ENCODE data around the gene CAMTA1.

CAMTA1 gene

GRCh38 chr1:7576946-7577657 is 791.8 kb downstream of the CAMTA1 start:
- DNase-seq (ENCODE audit: low spot score), result no peak

DNA sequence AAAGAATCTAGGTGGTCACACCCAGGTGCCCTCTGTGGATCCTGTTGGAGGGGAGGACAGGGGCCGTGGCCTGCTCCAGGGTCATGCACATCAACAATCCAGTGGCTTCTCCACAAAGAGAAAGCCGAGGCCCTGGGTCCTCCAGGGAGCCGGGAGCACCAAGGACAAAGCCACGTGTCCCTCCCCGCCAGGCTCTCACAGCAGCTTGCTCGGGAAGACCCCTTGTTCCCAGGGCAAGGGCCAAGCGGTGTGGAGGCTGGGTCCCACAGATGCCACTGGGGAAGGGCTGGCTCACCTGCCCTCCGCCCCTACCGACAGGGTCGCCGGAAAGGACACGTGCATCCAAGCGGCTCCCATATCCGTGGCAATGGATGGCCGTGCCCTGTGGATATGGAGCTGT is 793.0 kb downstream of the CAMTA1 start:
- DNase-seq (ENCODE audit: low spot score), result no peak

- no peak for DNase-seq (ENCODE audit: low spot score)
Observed at GRCh38 chr1:7579016-7579415, 793.8 kb downstream of the CAMTA1 start.

DNA sequence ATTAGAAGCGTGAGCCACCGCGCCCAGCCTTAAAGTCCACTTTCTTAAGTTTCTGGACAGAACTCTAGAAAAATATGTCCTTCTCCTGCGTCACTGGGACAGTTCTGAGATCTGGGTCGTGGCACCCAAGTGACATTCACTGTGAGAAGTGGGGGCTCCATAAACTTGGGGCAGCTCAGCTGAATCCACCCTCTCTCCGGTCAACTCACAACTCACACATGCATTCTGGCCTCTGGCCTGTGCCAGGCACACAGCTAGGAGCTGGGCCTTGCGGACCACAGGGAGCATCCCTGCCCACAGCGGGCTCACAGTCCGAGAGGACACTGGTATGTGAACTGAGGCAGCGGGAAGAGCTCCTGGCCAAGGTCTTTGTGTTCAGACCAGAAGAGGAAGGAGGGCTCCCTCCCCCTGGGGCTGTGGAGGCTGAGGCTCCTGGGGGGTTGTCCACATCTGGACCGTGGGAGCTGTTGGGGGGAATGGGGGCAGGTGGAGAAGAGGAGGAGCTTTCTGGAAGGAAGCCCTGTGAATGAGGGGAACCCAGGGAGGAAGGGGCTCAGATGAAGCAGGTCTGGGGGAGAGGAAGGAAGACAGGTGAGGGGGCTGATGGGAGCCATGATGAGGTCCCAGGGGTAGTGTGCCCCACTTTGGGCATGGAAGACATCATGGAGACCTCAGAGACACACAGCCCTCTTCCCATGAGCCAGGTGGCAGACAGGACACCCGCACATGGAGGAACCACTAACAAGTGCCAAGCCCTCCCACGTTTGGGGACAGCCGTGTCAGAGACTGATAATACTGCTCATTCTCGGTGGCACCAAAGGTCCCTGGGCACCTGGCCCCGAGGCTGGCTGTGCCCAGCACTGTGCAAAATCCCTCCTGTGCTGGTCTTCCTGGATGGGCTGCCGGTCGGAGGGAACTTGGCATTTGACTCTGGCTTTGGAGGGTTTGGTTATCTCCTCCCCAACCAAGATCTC is 794.9 kb downstream of the CAMTA1 start:
- no peak for DNase-seq (ENCODE audit: low spot score)

- no peak for DNase-seq (ENCODE audit: low spot score)
Observed at GRCh38 chr1:7580923-7581753, 795.9 kb downstream of the CAMTA1 start.

DNA sequence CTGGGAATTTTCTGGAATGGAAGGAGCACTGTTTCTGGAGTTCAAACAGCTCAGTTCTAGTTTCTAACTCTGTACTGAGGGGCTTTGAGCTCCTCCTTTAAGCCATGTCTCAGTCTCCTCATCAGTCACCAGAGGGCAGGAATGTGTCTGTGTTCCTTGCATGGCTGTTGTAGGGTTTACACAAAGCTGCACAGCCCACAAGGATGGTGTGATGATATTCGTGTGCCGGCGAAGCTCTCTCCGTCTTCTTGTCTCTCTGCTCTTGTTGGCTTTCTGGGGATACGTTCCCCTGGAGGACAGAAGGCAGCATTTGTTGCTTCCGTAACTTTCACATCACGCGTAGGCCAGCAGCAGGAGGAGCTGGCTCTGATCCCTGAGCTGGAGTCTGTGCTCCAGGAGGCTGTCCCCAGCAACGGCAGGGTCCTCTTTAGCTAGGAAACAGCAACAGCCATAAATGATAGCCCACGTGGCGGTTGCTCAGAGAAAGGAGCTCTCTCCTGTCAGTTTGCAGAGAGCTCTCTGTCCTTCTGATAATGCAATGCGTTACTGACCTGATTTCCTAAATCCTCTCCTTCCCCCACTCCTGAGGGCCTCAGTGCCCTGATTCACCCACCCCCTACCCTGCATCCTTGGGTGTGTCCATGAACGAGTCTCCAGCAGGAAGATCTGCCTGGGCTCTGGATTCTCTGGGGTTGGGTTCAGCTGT is 796.7 kb downstream of the CAMTA1 start:
- no peak for DNase-seq (ENCODE audit: low spot score)

- no peak for DNase-seq (ENCODE audit: low spot score)
Observed at GRCh38 chr1:7582460-7582972, 797.3 kb downstream of the CAMTA1 start.

DNA sequence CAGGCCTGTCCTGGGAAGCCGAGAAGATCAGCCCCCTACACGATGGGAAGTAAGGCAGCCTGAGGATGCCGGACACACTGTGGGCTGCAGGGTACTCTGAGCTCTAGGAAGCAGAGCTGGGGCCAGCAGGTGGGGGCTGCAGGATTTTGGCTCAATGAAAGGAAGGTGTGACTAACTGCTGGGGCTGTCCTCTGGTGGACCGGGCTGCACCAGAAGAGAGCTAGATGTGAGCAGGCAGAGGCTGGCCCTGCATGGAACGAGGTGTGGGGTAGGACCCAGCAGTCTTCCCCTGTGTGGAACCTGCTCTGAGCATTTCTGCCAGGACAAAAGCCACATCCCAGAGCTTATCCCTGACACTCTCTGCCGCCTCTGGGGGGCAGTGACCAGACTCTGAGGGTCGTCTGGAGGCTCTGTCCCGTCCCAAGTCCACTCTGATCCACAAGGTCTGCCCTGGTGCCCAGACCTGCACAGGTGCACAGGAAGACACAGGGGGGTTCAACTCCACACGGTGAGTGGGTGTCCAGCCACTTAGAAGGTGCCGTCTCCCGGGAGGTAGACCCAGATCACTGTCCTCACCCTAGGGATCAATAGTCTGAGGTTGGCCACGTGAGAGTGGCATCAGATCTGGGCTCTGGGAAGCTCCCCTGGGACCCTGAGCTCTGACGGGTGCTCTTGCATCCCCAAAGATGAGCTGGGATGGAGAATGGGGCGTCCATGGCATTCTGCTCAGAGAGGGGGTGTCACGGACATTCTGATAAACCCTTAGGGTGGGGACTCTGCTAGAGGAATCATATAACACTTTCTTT is 798.2 kb downstream of the CAMTA1 start:
- no peak for DNase-seq (ENCODE audit: low spot score)

DNA sequence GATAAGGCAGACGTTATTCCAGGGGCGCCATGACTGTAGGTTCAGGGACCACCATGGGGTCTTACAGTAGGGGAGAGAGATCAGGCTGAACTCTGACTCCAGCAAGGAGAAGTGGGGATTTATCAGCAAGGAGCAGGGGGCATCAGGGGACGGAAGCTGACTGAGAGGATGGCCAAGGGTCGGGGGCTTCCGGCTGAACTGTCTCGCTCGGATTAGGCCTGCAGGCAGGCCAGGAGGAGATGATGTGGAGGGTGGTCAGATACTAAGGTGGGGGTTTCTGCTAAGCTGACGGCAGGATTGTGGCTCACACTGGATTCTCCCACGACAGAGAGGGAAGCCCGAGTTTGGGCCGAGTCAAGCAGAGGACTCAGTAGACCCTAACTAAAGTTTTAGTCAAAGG is 798.9 kb downstream of the CAMTA1 start:
- no peak for DNase-seq (ENCODE audit: low spot score)

GRCh38 chr1:7584643-7585042 is 799.4 kb downstream of the CAMTA1 start:
- DNase-seq (ENCODE audit: low spot score), result no peak

DNA sequence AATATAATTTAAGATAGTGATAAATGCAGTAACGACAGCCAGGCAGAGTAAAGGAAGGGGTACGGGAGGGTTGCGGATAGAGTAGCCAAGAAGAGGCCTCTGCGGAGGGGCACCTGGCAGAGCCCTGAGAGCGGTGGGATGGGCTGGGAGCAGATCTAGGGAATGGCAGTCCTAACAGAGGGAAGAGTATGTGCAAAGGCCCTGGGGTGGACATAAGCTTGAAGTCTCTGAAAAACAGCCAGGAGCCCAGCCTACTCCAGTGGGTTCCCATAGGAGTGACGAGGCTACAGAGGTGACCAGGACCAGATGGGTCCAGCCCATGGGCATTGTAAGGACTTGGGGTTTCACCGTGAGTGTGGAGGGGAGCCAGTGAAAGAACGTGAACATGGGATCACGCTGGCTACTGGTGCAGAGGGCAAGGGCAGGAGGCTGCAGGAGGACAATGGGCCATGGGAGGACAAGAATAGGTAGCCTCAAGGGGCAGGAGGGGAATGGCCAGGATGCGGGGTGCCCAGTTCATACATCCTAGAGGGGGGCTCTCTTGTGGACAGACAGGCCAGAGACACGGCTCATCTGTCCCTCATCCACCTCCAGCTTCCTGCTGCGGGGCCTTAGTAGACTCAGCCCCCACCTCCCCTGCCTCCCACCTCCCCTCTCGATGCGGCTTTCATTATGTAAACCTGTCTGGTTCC is 800.1 kb downstream of the CAMTA1 start:
- no peak for DNase-seq (ENCODE audit: low spot score)

DNA sequence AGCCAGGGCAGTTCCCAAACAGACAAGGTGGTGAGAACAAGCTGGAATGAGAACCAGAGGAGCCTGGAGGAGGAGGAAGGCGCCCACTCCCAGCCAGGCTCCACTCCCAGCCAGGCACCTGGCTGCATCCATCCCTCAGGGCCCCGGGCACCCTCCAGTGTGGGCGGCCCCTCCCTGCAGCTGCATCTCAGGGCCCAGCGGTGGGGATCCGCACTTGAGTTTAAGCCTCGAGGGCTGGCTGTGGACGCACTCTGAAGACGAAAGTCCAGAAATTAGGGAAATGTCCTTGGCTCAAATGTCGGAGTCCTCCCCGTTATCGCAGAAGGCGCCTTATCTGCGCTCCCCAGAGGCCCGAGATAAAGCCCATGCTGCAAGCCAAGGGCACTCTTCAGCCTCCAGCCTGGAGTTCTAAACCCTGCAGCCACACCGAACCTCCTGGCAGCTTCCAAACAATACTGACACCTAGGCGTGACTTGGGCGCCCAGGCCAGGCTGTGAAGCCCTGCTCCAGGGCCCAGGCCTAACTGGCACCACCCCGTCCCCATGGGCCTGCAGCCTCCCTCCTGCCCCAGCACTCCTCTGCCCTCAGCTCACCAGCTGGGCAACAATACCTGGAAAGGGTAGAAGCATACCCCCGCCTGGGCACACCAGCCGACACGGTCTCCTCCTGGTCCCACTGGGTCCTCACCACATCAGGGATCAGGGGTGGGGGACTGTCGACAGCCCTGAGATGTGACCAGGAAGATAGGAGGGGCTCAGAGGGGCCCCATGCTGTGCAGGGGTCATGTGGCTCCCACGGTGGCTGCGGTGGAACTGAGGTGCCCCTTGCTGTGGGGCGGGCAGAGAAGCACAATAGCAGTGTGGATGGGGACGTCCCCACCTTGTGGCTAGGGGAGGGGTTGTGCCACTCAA is 801.0 kb downstream of the CAMTA1 start:
- DNase-seq (ENCODE audit: low spot score), result no peak

GRCh38 chr1:7587108-7587772 is 802.0 kb downstream of the CAMTA1 start:
- no peak for DNase-seq (ENCODE audit: low spot score)

DNA sequence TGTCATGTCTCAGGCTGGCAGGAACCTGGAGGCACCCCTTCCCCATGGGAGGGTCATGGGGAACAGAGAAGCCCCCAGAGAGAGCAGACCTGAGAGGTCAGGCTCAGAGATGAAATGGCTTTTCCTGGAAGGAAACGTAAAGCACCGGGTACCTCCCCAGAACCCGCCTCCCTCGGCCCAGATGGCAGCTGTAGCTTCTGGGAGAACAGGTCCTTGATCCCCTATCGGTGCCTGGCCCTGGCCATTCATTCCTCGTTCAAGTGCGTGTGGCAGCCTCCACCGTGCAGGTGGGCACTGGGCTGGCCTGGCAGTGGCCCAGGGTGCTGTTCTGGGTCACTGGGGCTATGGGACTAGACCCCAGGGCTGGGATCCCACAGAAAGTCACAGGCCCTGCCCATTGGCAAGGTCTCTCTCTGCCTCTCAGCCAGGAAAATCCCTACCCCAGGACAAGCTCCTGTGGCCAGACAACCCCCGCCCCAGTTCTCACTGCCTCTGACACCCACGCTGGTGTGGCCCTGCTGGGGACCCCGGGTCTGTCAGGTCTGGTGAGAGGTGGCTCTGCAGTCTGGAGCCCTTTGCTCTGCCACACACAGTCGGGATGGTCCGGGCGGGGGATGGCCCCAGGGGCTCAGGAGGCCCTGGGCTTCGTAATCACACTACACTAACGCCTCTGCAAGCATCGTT is 802.7 kb downstream of the CAMTA1 start:
- no peak for DNase-seq (ENCODE audit: low spot score)

GRCh38 chr1:7588457-7588827 is 803.2 kb downstream of the CAMTA1 start:
- no peak for DNase-seq (ENCODE audit: low spot score)

- DNase-seq (ENCODE audit: low spot score), result no peak
Observed at GRCh38 chr1:7589080-7589735, 804.0 kb downstream of the CAMTA1 start.

DNA sequence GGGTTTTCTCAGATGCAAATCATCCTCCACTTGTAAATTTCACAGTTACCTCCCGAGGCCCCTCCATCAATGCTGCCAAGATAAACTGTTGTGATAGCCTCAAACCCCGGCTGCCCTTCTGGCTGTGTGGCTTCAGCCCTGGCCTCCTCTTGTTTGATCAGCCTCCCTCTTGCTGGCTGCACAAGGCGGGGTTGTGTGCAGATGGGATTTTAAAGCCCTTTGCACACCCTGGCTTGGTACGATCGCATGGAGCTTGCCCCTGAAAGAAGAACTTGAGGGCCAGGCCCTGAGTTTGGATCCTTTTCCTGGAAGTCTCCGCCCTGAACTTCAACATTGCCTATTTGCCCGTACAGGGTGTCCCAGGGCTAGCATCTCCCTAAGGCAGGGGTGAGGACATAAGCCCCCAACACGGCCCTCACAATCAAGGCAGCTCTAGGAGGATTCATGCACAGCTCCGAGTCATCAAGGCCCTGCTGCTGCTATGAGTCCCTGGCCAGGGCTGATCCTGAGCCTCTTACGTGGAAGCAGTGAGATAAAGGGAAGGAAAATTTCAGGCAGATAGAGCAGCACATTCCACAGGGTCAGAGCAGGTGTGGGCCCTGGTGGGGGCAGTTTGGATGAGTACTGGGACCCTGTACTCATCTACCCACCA is 804.6 kb downstream of the CAMTA1 start:
- no peak for DNase-seq (ENCODE audit: low spot score)

Data from CD4-positive, alpha-beta T cell treated with Interleukin-6 at 100 ng/mL for 8 hours (primary cell).